Measurements from ENCODE around the gene BCAT1. TPM values are rescaled to one million over a fixed set of nuclear protein-coding genes. Genes with fewer than 3 reads are reported as not detected.
"Not testable (repeated sequence)": the region's sequence is repeated elsewhere in the genome, so short reads cannot be mapped to it uniquely, and the experiment has no call there.

BCAT1 gene
- total RNA-seq, 1 donor from 2014 or later, result 35.3 TPM

DNA sequence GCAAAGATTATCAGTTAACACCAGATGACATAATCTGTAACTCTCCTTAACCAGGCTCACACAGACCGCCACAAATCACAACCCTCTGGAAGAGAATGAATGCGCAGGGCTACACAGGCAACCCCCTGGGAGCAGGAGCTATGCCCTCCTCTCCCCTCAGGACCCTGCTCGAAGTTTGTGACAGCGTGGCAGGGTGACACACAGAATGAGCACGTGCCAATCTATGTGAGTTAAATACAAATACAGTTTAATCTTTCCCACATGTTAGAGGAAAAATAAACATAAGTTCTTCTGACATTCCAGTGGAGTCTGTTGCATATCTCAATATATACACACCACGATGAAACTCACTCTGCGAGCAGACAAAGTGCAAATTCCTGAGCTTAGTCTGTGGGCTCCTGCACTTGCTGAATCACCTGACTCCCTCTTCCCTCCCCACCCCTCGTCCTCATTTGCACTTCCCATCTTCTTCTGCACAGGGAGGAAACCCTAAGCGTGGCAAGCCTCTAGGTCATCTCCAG lies 37.6 kb downstream of the BCAT1 start:
- FAIRE-seq (no peak), DNase-seq (ENCODE audit: low read depth) (no peak)
- TF ChIP-seq, protein P1, sequence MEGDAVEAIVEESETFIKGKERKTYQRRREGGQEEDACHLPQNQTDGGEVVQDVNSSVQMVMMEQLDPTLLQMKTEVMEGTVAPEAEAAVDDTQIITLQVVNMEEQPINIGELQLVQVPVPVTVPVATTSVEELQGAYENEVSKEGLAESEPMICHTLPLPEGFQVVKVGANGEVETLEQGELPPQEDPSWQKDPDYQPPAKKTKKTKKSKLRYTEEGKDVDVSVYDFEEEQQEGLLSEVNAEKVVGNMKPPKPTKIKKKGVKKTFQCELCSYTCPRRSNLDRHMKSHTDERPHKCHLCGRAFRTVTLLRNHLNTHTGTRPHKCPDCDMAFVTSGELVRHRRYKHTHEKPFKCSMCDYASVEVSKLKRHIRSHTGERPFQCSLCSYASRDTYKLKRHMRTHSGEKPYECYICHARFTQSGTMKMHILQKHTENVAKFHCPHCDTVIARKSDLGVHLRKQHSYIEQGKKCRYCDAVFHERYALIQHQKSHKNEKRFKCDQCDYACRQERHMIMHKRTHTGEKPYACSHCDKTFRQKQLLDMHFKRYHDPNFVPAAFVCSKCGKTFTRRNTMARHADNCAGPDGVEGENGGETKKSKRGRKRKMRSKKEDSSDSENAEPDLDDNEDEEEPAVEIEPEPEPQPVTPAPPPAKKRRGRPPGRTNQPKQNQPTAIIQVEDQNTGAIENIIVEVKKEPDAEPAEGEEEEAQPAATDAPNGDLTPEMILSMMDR (IDR thresholded peaks at IDR 0.05; ENCODE audit: insufficient read depth, low read length, severe bottlenecking), result no peak
- Histone ChIP-seq H3K4me3 (ENCODE audit: low read depth, low read length) (no peak overlapping the region), H3K27me3 (ENCODE audit: control insufficient read depth, insufficient read depth, low read length) (no peaks in the 10 kb centered on the region), H3K36me3 (ENCODE audit: control insufficient read depth, insufficient read depth, low read length) (no peaks in the 10 kb centered on the region)

DNA sequence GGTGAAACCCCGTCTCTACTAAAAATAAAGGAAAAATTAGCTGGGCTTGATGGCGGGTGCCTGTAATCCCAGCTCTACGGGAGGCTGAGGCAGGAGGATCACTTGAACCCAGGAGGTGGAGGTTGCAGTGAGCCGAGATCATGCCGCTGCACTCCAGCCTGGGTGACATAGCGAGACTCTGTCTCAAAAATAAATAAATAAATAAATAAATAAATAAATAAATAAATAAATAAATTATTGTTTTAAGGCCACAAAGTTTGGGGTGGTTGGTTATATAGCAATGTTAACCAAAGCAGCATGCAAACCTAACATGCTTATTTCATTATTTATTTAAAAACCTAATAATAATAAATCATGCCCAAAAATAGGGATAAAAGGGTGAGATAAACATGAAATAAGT lies 38.7 kb downstream of the BCAT1 start:
- not testable (repeated sequence) for H3K36me3 ChIP-seq (ENCODE audit: control insufficient read depth, insufficient read depth, low read length); H3K27me3 ChIP-seq (ENCODE audit: control insufficient read depth, insufficient read depth, low read length); H3K4me3 ChIP-seq (ENCODE audit: low read depth, low read length); DNase-seq (ENCODE audit: low read depth); FAIRE-seq

DNA sequence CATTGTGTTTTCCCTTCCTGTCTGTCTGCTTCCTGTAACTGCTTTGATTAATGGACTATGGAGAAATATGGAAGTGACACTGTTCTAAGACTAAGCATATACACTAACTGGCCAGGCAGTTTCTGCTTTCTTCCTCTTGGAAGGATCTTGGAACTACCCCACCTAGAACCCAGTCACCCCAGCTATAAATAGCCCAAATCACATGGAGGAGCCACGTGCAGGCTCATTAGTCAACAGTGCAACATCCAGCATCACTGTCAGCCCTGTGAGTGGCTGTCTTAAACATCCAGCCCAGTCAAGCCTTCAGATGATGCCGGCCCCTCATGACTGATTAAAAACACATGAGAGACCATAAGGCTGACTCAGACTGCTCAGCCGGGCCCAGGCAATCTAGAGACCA lies 39.2 kb downstream of the BCAT1 start:
- H3K36me3 ChIP-seq (ENCODE audit: control insufficient read depth, insufficient read depth, low read length), result no peaks in the 10 kb centered on the region
- H3K27me3 ChIP-seq (ENCODE audit: control insufficient read depth, insufficient read depth, low read length), result no peaks in the 10 kb centered on the region
- FAIRE-seq, result no peak
- TF ChIP-seq, protein P1 (IDR thresholded peaks at IDR 0.05; ENCODE audit: insufficient read depth, low read length, severe bottlenecking), result no peak
- DNase-seq (ENCODE audit: low read depth), result peak; percentile 87
- H3K4me3 ChIP-seq (ENCODE audit: low read depth, low read length), result no peak overlapping the region

DNA sequence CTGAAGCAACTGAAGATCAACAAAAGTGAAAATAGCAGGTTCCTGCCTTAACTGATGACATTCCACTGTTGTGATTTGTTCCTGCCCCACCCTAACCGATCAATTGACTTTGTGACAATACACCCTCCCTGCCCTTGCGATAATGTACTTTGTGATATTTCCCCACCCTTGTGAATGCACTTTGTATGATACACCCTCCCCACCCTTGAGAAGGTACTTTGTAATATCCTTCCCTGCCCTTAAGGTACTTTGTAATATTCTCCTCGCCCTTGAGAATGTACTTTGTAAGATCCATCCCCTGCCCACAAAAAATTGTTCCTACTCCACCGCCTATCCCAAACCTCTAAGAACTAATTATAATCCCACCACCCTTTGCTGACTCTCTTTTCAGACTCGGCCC lies 41.4 kb downstream of the BCAT1 start:
- no peak for FAIRE-seq
- TF ChIP-seq, protein P1 (IDR thresholded peaks at IDR 0.05; ENCODE audit: insufficient read depth, low read length, severe bottlenecking), result no peak
- no peak for DNase-seq (ENCODE audit: low read depth)
- Histone ChIP-seq H3K36me3 (ENCODE audit: control insufficient read depth, insufficient read depth, low read length) (no peaks in the 10 kb centered on the region), H3K27me3 (ENCODE audit: control insufficient read depth, insufficient read depth, low read length) (no peaks in the 10 kb centered on the region), H3K4me3 (ENCODE audit: low read depth, low read length) (no peak overlapping the region)

DNA sequence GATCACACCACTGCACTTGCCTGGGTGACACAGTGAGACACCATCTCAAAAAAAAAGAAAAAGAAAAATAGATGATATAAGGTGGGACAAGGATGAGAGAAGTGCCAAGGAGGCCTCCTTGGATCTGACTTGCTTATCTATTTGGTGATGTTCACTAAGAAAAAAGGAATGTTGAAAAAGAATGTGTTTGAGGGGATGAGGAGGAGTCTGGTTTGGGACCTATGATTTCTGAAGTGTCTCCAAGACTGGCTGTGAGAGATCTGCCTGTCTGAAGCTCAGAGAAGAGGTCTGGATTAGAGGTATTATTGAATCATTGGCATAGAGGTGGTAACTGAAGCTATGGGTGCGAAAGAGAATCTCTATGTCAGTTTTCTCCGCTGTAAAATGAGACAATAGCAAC lies 42.8 kb downstream of the BCAT1 start:
- no peak for FAIRE-seq
- H3K27me3 ChIP-seq (ENCODE audit: control insufficient read depth, insufficient read depth, low read length), result no peaks in the 10 kb centered on the region

DNA sequence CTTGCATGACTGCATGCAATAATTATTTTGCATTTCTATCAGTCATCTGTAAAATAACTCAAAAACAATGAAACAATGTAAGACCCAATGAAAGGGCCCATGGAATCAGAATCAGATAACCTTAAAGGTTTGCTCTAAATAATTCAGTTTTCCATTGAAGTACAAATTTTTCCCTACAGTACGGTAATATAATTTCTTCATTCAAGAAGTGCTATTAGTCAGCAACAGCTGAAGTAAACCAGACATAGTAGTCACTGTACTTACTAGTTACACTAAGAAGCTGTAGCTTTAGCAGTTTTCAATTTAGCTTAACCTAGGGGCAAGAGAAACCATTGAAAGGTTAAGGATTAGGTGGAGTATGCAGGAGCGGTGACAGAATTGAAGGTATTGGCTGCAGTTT lies 43.5 kb downstream of the BCAT1 start:
- Histone ChIP-seq H3K36me3 (ENCODE audit: control insufficient read depth, insufficient read depth, low read length) (no peaks in the 10 kb centered on the region), H3K4me3 (ENCODE audit: low read depth, low read length) (no peak overlapping the region), H3K27me3 (ENCODE audit: control insufficient read depth, insufficient read depth, low read length) (no peaks in the 10 kb centered on the region)
- DNase-seq (ENCODE audit: low read depth) (peak; percentile 17), FAIRE-seq (no peak)
- TF ChIP-seq, protein P1 (IDR thresholded peaks at IDR 0.05; ENCODE audit: insufficient read depth, low read length, severe bottlenecking), result no peak

More for the DNA sequence above, 42.8 kb downstream of the BCAT1 start:
- no peak overlapping the region for H3K4me3 ChIP-seq (ENCODE audit: low read depth, low read length)
- no peak for DNase-seq (ENCODE audit: low read depth)
- TF ChIP-seq, protein P1 (IDR thresholded peaks at IDR 0.05; ENCODE audit: insufficient read depth, low read length, severe bottlenecking), result no peak
- H3K36me3 ChIP-seq (ENCODE audit: control insufficient read depth, insufficient read depth, low read length), result no peaks in the 10 kb centered on the region

Data from bronchial epithelial cell (primary cell).